DND-41 (cell line): Measurements from ENCODE around the gene GPC3.

Experiments used
- EZH2 ChIP-seq: IDR thresholded peaks from 3 replicates; pipeline ENCODE4 v1.6.1; 2012; ENCODE audit warnings: borderline replicate concordance, low read depth, mild to moderate bottlenecking, moderate library complexity, low read length, inconsistent platforms; ENCODE audit not compliant: severe bottlenecking
- TF ChIP-seq, protein P1 (sequence below): IDR thresholded peaks from 2 replicates; pipeline ENCODE4 v1.5.1; 2012; ENCODE audit warnings: borderline replicate concordance, low read length, moderate library complexity, mild to moderate bottlenecking; ENCODE audit not compliant: poor library complexity, severe bottlenecking; ENCODE audit errors: extremely low read depth

DNA sequence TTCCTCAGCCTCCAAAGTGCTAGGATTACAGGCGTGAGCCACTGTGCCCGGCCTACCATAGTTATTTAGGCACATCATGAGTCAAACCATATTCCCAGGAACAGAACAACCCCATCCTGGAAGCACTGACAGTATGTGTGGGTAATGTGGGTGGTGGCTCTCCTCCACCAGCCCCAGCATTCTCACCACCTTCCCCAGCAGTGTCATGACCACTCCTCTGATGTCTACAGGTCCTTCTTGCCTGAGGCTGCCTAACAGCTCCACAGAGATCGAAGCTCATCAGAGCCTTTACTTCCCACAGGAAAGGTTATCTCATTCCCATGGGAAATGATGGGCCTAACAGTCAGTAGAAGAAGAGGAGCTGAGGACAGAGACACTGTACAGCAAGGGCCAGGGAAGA lies 440.6 kb downstream of the GPC3 start:
- TF ChIP-seq EZH2: no peak
- TF ChIP-seq, protein P1, sequence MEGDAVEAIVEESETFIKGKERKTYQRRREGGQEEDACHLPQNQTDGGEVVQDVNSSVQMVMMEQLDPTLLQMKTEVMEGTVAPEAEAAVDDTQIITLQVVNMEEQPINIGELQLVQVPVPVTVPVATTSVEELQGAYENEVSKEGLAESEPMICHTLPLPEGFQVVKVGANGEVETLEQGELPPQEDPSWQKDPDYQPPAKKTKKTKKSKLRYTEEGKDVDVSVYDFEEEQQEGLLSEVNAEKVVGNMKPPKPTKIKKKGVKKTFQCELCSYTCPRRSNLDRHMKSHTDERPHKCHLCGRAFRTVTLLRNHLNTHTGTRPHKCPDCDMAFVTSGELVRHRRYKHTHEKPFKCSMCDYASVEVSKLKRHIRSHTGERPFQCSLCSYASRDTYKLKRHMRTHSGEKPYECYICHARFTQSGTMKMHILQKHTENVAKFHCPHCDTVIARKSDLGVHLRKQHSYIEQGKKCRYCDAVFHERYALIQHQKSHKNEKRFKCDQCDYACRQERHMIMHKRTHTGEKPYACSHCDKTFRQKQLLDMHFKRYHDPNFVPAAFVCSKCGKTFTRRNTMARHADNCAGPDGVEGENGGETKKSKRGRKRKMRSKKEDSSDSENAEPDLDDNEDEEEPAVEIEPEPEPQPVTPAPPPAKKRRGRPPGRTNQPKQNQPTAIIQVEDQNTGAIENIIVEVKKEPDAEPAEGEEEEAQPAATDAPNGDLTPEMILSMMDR: no peak
